GM18873 (cell line): ENCODE measurements around the gene MAP2K2.
"Not testable (repeated sequence)": the region's sequence is repeated elsewhere in the genome, so short reads cannot be mapped to it uniquely, and the experiment has no call there.

ENCODE experiments used
- ATAC-seq: cut with Tn5 transposase; IDR thresholded peaks from one replicate; pipeline ENCODE4 v1.9.1; 2021; ENCODE audit warnings: mild to moderate bottlenecking, moderate library complexity, moderate number of reproducible peaks; ENCODE audit not compliant: unreplicated experiment, low FRiP score

MAP2K2 gene

DNA sequence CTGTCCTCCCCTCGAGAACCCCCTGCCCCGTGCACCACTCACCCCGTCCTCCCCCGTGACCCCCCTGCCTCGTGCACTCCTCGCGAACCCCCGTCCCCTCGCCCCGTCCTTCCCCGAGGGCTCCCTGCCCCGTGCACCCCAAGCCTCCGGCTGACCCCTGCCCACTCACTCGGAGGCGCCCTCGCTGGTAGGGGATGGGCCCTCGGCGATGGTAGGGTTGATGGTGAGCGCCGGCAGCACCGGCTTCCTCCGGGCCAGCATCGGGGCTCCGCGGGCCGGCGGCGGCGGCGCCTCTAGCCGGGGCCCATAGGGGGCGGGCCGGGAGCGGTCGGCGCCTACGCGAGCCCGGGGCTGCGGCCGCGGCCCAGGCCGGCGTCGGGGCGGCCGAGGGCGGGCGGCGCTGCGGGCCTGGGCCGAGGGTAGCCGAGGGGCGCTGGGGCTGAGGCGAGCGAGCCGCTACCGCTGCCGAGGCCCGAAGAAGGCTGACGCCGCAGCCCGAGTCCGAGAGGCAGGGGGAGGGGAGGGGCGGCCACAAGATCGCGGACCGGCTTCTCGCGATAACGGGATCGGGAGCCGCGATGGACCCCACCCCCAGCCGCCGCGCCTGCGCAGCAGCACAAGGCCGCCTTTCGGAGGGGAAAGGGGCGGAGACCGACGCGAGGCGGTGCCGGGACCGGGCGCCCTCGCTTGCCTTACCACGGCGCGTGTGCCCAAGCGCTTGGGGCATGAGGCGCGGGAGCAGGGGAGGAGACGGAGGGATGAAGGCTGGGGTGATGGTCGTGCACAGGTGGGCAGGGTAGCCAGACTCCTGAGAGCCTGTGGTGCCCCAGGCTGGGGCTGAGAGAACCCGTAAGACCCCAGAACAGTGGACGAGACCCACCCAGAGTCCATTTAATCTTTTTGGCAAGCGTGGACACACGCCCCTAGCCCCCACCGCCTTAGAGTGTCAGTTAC is at the start of gene MAP2K2:
Gene MAP2K2, minus strand, starts transcription at position 508 of the 954 bp plus-strand sequence. Its CDS starts 247 bp downstream, at position 261.
- no peak for ATAC-seq

DNA sequence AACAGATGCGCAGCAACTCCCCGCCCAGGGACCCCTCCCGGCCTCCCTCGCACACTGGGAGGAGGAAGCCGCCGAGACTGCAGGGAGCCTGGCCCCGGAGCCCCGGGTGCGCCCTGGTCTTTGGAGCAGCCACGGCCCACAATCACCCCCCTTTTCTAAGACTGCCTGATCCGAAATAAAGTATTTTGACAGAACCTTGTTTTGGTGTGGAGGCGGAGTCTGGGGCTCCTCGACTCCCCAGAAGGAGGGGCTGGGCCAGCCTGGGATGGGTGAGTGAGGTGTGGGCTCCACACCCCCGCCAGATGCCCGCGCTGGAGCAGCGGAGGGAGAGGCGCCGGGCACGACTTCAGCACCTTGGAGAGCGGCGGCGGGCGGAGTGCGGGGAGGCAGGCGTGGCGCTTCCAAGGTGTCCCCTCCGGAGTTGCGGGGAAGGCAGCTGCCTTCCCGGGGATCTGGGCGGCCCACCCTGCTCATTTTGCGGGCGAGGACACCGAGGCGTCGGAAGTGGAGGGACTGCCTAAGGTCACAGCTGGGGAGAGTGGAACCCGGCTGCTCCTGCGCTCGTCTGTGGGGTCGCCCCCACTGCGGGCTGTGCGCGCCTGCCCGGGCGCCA is 49.0 kb upstream of the MAP2K2 start:
- no peak for ATAC-seq

DNA sequence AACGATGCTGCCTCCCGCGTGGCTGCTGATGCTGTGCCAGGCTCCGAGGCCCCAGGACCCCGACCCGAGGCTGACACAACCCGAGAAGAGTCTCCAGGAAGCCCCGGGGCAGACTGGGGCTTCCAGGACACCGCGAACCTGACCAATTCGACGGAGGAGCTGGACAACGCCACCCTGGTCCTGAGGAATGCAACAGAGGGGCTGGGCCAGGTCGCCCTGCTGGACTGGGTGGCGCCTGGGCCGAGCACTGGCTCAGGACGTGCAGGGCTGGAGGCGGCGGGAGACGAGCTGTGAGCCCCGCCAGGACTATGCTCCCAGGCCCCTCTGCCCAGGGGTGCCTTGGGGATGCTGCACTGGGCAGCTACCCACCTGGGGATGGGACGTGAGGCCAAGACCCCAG is 47.8 kb upstream of the MAP2K2 start:
- no peak for ATAC-seq

DNA sequence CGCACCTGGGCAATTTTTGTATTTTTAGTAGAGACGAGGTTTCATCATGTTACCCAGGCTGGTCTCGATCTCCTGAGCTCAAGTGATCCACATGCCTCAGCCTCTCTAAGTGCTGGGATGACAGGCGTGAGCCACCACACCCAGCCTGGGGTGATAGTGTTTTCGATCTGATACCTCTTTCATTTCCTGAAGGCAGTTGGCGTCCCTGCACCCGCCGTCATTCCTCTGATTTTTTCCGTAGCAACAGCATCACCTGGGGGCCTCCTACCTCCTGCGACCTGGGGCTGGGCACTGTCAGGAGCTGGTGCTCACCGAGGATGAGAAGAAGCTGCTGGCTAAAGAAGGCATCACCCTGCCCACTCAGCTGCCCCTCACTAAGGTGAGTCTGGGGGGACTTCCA is 40.3 kb upstream of the MAP2K2 start:
- ATAC-seq, result no peak

DNA sequence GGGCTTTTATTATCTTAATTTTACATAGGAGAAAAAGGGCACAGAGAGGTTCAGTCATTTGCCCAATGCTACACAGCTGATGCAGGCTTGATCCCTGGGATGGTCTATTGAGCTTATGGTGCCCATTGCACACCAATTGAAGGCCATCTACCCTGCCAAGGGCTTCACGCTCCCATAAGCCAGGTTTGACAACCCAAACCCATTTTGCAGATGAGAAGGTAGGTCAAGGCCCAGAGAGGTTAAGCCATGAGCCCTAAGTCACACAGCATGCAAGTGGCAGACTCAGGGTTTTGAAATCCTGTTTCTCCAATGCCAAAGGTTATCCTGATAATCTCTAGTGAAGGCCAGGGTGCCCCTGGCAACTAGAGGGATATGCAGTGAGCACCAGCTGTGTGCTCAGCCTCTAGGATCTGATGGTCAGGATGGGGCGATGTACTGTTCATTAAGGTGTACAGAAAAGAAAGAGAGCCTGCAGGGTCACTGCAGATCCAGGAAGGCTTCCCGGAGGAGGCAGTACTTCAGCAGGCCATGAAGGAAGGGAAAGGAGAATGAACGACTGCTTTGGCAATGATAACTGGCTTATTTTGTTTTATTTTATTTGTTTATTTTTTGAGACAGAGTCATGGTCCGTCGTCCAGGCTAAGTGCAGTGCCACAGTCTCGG is 37.6 kb upstream of the MAP2K2 start:
- ATAC-seq, result no peak

DNA sequence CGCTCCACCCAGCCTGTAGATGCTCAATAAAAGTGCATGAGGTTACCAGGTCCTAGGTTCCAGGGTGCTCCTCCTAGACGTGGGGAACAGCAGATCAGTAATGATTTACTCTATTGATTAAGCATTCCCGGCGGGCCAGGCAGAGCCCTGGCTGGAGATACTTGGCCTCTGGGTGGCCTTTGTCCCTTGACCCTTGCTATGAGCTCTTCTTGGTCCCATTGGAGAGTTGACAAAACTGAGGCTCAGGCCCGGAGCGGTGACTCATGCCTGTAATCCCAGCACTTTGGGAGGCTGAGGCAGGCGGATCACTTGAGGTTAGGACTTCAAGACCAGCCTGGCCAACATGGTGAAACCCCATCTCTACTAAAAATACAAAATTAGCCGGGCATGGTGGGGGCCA is 34.0 kb upstream of the MAP2K2 start:
- ATAC-seq, result not testable (repeated sequence)

DNA sequence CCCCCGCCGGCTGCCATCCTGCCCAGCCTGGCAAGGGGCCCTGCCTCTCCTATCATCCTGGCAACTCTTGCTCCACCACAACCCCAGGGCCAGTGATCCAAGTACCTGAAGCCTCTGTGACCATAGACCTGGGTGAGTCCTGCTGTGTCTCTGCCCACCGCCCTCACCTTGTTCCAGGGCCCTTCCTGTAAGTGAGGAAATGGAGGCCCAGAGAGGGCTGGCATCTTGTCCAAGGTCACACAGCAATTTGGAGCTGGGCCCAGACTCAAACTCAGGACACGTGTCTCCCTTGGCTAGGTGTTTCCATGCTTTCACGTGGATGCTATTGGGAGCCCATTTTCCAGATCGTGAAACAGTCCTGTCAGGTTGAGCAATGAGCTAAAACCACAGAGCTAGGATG is 33.2 kb upstream of the MAP2K2 start:
- no peak for ATAC-seq

DNA sequence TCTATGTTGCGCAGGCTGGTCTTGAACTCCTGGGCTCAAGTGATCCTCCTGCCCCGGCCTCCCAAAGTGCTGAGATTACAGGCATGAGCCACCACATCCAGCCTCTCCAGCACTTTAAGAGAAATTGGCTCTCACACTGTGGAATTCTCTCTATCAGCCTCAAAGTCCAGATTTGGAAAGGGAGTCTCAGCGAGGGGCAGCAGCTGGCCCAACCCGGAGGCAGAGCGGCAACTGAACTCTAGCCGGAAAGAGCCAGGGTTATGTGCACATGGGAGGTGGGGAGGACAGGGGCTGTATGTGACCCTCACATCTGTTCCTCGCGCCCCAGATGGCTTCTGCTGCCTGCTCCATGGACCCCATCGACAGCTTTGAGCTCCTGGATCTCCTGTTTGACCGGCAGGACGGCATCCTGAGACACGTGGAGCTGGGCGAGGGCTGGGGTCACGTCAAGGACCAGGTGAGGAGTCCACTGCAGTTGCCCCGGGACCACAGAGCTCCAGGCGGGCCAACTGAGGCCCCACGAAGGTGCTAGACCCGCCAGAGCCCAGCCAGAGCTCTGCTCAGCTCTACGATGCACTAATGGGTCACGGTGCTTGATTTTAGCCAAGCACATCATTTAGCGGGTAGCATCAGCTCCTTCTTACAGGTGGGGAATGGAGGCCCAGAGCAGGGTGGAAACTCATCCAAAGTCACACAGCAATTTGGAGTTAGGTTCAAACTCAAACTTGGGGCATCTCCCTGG is 30.8 kb upstream of the MAP2K2 start:
- no peak for ATAC-seq

DNA sequence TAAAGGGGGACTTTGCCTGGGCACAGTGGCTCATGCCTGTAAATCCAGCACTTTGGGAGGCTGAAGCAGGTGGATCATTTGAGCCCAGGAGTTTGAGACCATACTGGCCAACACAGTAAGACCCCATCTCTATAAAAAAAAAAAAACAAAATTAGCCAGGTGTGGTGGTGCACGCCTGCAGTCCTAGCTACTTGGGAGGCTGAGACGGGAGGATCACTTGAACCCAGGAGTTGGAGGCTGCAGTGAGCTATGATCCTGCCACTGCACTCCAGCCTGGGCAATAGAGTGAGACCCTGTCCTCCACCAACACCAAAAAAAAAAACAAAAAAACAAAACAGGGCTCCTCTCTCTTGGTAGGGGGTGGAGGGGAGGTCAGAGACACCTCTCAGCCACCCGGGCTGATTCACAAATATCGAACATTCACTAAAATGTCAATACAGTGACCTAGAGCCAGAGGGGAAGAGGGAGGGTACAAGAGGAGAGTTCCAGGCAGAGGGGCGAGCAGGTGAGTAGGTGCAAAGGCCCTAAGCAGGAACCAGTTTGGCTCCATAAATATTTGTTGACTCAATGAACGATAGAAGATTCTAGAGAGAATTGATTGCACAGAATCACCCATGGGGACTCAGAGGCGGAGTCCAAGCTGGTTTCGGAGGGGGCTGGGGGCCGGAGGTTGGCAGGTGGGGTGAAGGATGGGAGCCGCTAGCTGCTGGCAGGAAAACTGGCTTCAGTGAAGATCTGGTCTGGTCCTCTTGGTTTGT is 28.5 kb upstream of the MAP2K2 start:
- no peak for ATAC-seq

DNA sequence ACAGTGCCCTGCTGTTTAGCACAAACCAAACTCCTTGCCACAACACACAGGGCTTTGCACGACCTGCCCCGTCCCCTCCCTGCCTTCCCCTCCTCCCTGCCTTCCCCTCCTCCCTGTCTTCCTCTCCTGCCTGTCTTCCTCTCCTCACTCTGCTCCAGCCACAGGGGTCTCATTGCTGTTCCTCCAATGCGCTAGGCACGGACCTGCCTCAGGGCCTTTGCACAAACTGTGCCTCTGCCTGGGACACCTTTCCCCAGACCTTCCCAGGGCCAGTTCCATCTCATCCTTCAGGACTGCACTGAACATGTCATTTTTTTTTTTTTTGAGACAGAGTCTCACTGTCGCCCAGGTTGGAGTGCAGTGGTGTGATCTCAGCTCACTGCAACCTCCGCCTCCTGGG is 27.7 kb upstream of the MAP2K2 start:
- ATAC-seq, result no peak

DNA sequence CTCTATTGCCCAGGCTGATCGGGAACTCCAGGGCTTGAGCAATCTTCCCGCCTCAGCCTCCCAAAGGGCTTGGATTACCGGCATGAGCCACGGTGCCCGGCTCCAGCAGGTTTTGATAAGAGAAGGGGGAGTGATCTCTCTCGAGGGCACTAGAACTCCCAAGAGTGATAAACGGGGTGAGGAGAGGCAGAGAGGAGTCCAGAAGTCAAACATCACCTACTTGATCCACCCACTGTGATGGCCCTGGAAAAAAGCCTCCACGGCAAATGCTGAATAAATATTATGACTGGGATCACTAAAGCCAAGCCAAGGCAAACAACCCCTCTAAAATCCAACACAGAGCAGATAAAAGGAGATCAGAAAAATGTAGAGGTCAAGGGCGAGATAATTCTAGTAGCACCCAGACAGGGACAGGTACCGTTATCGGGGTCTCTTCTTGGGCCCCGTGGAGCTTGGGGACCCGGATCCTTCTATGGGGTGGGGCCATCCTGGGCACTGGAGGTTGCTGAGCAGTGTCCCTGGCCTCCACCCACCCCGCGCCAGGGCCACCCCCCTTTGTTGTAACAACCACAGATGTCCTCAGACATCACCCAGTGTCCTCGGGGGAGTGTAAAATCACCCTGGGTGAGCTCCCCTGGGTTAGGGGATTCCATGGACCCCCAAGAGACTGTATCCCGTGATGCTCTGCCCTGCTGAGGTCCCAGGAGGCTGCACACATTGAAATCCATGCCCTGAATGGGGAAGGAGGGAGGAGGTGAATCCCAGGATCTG is 25.8 kb upstream of the MAP2K2 start:
- ATAC-seq, result no peak

DNA sequence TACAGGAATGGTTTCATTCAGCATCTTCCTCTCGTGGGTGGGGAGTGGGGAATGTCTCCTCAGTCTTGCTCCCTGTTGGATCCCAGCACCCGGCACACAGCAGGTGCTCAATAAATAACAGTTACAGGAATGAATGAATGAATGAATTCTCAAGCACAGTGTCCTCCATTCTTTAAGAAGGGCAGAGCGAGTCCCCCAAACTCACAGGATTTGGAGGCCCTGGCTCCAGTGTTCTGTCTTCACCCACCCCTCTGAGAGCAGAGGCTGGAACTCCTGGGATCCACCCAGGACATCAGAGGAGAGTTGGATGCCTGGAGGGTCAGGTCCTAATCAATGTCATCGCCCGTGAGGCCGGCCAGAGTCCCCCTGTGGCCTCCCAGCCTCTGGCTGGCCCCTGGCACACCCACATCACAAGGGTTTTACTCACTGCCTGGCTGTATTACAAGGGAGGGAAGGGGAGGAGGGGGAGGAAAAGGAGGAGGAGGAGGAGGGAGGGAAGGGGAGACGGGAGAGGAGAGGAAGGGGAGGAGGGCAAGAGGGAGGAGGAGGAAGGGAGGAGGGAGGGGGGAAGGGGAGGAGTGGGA is 20.8 kb upstream of the MAP2K2 start:
- no peak for ATAC-seq

DNA sequence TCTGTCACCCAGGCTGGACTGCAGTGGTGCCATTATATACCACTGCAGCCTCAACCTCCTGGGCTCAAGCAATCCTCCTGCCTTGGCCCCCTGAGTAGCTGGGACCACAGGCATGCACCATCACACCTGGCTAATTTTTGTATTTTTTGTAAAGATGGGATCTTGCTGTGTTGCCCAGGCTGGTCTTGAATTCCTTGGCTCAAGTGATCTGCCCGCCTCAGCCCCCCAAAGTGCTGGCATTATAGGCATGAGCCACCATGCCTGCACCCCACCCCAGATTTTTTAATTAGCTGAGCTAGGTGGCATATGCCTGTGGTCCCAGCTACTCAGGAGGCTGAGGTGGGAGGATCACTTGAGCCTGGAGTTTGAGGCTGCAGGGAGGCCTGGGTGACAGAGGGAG is 19.0 kb upstream of the MAP2K2 start:
- not testable (repeated sequence) for ATAC-seq

DNA sequence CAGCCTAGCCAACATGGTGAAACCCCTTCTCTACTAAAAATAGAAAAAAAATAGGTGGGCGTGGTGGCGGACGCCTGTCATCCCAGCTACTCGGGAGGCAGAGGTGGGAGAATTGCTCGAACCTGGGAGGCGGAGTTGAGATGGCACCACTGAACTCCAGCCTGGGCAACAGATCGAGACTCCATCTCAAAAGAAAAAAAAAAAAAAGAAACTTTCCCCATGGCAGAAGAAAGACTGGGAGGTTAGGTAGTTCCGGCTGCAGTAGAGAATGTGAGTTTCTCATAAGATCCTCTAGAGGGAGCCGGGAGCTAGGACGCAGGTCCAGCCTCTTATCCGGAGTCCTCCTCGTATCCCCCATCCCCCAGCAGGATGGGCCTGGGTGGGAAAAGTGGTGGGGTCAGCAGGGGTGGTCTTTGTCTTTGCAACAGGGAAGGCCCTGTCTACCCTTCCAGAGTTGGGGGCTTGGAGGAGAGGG is 16.4 kb upstream of the MAP2K2 start:
- ATAC-seq, result no peak

DNA sequence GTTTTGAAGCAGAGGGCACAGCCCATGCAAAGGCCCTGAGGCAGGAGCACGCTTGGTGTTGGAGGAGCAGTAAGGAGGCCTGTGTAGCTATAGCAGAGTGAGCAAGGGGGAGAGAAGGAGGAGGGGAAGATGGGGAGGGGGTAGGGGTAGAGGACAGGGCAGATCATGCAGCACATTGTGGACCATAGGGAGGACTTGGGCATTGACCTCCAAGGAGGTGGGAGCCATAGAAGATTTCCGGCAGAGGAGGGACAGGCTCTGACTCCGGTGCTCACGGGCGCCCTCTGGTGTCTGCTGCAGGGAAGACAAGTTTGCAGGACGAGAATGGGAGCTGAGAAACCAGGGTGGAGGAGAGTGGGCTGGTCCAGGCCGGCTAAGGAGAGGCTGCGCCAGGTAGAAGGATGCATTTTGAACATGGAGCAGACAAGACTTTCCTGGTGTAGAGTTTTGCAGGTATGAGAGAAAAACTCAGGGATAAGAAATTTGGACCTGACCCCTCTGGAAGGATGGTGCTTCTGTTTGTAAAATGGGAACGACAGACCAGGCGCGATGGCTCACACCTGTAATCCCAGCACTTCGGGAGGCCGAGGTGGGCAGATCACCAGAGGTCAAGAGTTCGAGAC is 15.8 kb upstream of the MAP2K2 start:
- ATAC-seq, result no peak

DNA sequence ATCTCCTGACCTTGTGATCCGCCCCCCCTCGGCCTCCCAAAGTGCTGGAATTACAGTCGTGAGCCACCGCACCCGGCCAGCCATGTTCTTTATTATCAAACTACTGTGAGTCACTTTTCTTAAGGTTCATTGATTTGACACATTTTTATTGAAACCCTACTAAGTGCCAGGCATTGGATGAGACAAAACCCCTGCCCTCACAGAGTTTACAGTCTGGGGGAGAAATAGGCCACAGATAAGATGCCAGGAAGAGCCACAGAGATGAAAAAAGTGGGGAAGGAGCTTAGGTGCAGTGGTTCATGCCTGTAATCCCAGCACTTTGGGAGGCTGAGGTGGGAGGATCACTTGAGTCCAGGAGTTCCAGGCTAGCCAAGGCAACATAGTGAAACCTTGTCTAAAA is 14.5 kb upstream of the MAP2K2 start:
- ATAC-seq, result no peak

DNA sequence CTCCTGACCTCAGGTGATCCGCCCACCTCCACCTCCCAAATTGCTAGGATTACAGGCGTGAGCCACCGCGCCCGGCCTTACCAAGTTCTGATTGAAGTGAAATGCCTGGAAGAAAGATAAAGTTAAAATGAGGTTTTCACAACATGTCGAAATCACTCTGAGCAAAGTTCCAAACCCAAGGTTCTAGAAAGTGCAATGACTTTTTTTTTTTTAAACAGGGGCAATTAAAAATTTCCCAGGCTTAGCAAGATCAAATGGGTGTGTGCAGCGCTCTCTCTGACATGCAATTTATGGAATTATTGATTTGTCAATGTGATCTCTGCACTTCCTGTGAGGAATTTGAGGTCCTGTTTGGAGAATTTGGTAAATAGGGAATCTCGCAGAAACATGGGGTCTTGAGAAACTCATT is 12.8 kb upstream of the MAP2K2 start:
- ATAC-seq, result no peak

DNA sequence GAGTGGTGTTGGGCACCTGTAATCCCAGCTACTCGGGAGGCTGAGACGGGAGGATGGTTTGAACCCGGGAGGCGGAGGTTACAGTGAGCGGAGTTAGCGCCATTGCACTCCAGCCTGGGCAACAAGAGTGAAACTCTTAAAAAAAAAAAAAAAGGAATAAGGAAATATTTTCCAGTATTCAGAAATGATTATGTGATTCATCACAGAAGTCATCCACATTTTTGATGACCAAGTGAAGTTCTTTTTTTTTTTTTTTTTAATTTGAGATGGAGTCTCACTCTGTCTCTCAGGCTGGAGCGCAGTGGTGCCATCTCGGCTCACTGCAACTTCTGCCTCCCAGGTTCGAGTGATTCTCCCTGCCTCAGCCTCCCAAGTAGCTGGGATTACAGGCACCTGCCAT is 11.5 kb upstream of the MAP2K2 start:
- ATAC-seq, result not testable (repeated sequence)
